HUES48 (cell line): ENCODE measurements around the gene OLFML3.

Experiments used
- H3K27ac ChIP-seq: one replicate; pipeline ENCODE4 v1.7.0; 2013; ENCODE audit warnings: low read depth, low read length, inconsistent platforms
- H3K27me3 ChIP-seq: 2 replicates; pipeline ENCODE4 v1.6.1; 2013; ENCODE audit warnings: mild to moderate bottlenecking, low read length; ENCODE audit not compliant: control insufficient read depth, insufficient read depth
- H3K36me3 ChIP-seq: 2 replicates; pipeline ENCODE4 v1.6.1; 2013; ENCODE audit warnings: low read length; ENCODE audit not compliant: control insufficient read depth, insufficient read depth
- H3K4me1 ChIP-seq: 2 replicates; pipeline ENCODE4 v1.6.1; 2013; ENCODE audit warnings: mild to moderate bottlenecking, low read length; ENCODE audit not compliant: control insufficient read depth, insufficient read depth
- H3K4me3 ChIP-seq: 2 replicates; pipeline ENCODE4 v1.5.1; 2013; ENCODE audit warnings: mild to moderate bottlenecking, low read depth, low read length
- H3K9ac ChIP-seq: 2 replicates; pipeline ENCODE4 v1.6.1; 2013; ENCODE audit warnings: mild to moderate bottlenecking, low read depth, low read length, moderate library complexity
- H3K9me3 ChIP-seq: 2 replicates; pipeline ENCODE4 v1.6.1; 2013; ENCODE audit warnings: low read length; ENCODE audit not compliant: control insufficient read depth, insufficient read depth

The OLFML3 gene

DNA sequence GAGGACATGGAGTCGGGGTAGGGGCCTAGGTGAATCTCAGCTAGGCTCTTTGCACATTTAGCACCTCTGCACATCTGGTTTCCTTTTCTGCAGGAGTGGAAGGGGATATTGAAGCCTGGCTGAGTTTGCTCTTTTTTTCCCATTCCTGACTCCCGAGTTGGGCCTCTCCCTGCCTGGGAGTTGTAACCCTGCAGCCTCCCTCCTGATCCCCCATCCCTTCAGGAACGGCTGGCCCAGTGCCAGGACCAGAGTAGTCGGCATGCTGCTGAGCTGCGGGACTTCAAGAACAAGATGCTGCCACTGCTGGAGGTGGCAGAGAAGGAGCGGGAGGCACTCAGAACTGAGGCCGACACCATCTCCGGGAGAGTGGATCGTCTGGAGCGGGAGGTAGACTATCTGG, 836 bp downstream of the OLFML3 start:
- Histone ChIP-seq H3K9ac (no peak overlapping the region), H3K4me1 (peaks cover 71% of the 10 kb centered on the region), H3K27ac (peak overlapping the region; percentile 97), H3K36me3 (peaks cover 20% of the 10 kb centered on the region), H3K9me3 (peaks cover 2% of the 10 kb centered on the region; the same call in 1 of the 2 replicates), H3K27me3 (no peaks in the 10 kb centered on the region), H3K4me3 (peak overlapping the region; percentile 41)

DNA sequence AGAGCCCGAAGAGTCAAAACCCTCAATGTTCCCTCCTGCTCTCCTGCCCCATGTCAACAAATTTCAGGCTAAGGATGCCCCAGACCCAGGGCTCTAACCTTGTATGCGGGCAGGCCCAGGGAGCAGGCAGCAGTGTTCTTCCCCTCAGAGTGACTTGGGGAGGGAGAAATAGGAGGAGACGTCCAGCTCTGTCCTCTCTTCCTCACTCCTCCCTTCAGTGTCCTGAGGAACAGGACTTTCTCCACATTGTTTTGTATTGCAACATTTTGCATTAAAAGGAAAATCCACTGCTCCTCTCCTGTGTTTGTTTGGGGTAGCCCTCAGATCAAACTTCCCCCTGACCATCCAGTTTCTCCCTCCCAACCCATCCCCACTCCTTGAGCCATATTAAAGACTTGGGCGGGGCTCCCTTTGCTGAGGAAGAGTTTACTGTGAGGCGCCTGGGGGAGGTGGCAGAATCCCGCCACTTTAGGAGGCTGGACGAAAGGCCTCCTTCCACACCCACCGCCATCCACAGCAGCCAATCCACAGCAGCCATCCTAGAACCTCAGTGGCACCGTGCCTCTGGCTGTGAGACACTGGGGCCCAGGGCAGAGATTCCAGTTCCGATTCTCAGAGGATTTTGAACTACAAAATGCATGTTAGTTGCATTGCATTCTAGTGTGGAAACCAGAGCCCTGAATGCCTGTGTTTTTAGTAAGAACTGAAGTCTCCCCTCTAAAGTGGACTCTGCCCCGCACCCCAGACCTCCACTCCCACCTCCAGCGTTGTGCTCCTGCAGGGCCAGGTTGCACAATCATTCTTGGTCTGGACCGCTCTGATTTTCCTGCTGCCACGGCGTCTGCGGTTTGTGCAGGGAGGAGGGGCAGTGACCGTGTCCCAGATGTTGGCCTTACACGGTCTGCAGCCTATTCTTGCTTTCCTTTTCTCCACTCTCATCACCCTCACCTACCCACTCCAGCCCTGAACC, 3.0 kb downstream of the OLFML3 start:
- no peaks in the 10 kb centered on the region for H3K27me3 ChIP-seq
- H3K36me3 ChIP-seq, result peaks cover 16% of the 10 kb centered on the region
- no peak overlapping the region for H3K9ac ChIP-seq
- no peak overlapping the region for H3K4me3 ChIP-seq
- H3K4me1 ChIP-seq, result peaks cover 50% of the 10 kb centered on the region
- no peak overlapping the region for H3K27ac ChIP-seq
- H3K9me3 ChIP-seq, result peaks cover 7% of the 10 kb centered on the region; the same call in 1 of the 2 replicates

- H3K4me3 ChIP-seq, result no peak overlapping the region
- H3K27ac ChIP-seq, result no peak overlapping the region
- H3K9ac ChIP-seq, result no peak overlapping the region
- peaks cover 43% of the 10 kb centered on the region for H3K4me1 ChIP-seq
- H3K9me3 ChIP-seq, result peaks cover 7% of the 10 kb centered on the region; the same call in 1 of the 2 replicates
- H3K27me3 ChIP-seq, result no peaks in the 10 kb centered on the region
- peaks cover 16% of the 10 kb centered on the region for H3K36me3 ChIP-seq
These were observed 3.7 kb downstream of the OLFML3 start for GRCh38 chr1:113982949-113983348.

DNA sequence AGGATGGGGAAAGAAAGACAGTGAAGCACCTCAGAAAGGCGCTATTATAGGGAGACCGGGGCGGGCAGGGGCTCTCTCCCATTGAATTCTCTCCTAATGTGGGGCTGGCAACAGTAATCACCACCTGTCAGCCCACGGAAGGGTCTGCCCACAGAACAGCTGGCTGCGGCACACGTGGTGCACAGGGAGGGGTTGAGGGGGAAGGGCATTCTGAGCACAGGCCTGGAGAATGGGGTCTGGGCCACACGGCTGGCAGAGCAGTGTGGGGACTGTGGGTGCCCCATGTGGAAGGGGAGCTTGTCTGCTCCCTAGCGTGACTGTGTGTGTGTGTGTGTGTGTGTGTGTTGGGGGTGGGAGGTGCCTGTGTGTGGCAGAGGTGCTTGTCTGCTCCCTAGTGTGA, 4.1 kb downstream of the OLFML3 start:
- Histone ChIP-seq H3K9me3 (peaks cover 7% of the 10 kb centered on the region; the same call in 1 of the 2 replicates), H3K4me3 (no peak overlapping the region), H3K27me3 (no peaks in the 10 kb centered on the region), H3K36me3 (peaks cover 16% of the 10 kb centered on the region), H3K9ac (no peak overlapping the region), H3K4me1 (peaks cover 39% of the 10 kb centered on the region), H3K27ac (no peak overlapping the region)

DNA sequence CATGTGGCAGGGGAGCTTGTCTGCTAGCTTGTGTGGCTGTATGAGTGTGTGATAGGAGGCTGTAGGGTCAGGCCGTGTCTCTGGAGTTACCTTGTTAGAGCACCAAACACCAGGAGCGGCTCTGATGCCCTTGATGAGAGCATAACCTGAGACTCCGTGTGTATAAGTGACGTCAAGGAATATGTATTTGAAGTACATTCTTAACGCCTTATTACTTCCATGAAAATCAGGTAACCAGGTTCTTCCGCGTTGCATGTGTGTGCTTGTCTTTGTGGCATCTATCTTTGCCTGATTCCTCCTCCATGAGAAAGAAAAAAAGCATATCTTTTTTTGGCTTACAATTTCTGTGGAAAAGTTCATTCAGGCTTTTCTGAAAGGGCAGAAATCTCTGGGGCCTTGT, 4.6 kb downstream of the OLFML3 start:
- Histone ChIP-seq H3K27me3 (no peaks in the 10 kb centered on the region; the same call in 1 of the 2 replicates), H3K9me3 (peaks cover 7% of the 10 kb centered on the region; the same call in 1 of the 2 replicates), H3K4me1 (peaks cover 35% of the 10 kb centered on the region), H3K36me3 (peaks cover 16% of the 10 kb centered on the region), H3K4me3 (no peak overlapping the region), H3K27ac (no peak overlapping the region), H3K9ac (no peak overlapping the region)

DNA sequence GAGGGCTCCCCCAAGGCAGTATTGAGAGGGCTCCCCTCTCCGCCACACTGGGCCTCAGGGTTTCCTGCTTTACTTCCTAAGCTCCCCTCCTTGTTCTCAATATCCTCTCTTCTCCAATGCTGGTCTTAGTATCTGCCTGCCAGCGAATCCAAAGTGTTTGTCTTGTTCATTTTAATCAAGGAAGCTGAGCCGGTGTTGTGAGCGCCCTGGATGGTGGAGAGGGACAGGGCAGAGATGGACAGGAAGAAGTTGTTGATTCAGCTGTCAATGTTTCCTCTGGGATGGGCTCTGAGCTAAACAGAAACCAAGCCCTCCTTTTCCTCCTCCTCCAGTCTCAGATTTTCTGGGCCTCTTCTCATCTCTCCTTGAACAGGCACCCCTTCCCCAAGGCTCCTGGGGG, 5.4 kb downstream of the OLFML3 start:
- Histone ChIP-seq H3K4me3 (no peak overlapping the region), H3K4me1 (peaks cover 27% of the 10 kb centered on the region), H3K9ac (no peak overlapping the region), H3K9me3 (peaks cover 7% of the 10 kb centered on the region; the same call in 1 of the 2 replicates), H3K27ac (no peak overlapping the region), H3K36me3 (peaks cover 16% of the 10 kb centered on the region), H3K27me3 (peaks cover 2% of the 10 kb centered on the region; the same call in 1 of the 2 replicates)

- H3K9me3 ChIP-seq, result peaks cover 7% of the 10 kb centered on the region; the same call in 1 of the 2 replicates
- peaks cover 10% of the 10 kb centered on the region; the same call in 1 of the 2 replicates for H3K27me3 ChIP-seq
- 0 out of 2 replicates have a peak, but pooled peaks cover 1% of the 10 kb centered on the region for H3K36me3 ChIP-seq
These were observed 7.5 kb downstream of the OLFML3 start for GRCh38 chr1:113986802-113987201.

DNA sequence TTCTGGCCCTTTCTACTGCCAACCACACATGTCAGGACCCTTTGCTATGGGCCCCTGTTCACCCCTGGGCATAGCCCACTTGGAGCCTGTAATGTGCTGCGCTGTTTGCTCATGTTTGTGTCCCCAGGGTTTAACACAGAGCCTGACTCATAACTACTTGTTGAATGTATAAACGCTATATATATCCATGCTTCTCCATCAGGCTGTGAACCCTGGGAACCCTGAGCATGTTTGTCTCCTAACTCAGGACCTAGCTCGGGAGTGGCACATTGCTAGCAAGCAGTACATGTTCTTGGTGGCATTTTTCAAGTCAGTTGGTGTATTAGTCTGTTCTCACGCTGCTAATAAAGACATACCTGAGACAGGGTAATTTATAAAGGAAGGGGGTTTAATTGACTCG, 8.0 kb downstream of the OLFML3 start:
- H3K4me1 ChIP-seq, result peaks cover 6% of the 10 kb centered on the region
- H3K27me3 ChIP-seq, result peaks cover 10% of the 10 kb centered on the region; the same call in 1 of the 2 replicates
- H3K27ac ChIP-seq, result no peak overlapping the region
- no peak overlapping the region for H3K4me3 ChIP-seq
- no peak overlapping the region for H3K9ac ChIP-seq
- H3K36me3 ChIP-seq, result no peaks in the 10 kb centered on the region
- H3K9me3 ChIP-seq, result peaks cover 7% of the 10 kb centered on the region; the same call in 1 of the 2 replicates

More at GRCh38 chr1:113986802-113987201, 7.5 kb downstream of the OLFML3 start:
- H3K4me1 ChIP-seq, result peaks cover 10% of the 10 kb centered on the region
- no peak overlapping the region for H3K27ac ChIP-seq
- no peak overlapping the region for H3K4me3 ChIP-seq
- H3K9ac ChIP-seq, result no peak overlapping the region

- no peaks in the 10 kb centered on the region for H3K36me3 ChIP-seq
- no peaks in the 10 kb centered on the region for H3K4me1 ChIP-seq
- H3K9ac ChIP-seq, result no peak overlapping the region
- H3K27ac ChIP-seq, result no peak overlapping the region
- H3K27me3 ChIP-seq, result peaks cover 10% of the 10 kb centered on the region; the same call in 1 of the 2 replicates
- H3K4me3 ChIP-seq, result no peak overlapping the region
- H3K9me3 ChIP-seq, result peaks cover 11% of the 10 kb centered on the region
These were observed 11.3 kb downstream of the OLFML3 start for GRCh38 chr1:113990530-113990929.

DNA sequence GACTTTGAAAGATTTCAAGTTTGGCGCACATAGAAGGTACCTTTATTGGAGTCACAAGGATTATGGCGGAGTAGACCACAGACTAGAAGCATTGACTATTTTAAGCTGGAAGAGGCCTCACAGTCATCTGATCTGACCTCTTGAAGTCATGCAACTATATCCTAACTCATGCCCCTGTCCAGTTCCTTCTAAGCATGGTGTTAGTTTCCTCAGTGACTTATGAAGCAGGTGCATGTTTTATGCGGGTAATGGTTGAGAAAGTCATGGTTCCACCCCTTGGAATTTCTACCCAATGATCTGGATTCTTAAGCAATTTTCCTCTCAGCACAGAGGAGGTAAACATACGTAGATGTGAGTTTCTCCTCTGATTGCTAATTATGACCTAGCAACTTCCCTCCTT, 11.7 kb downstream of the OLFML3 start:
- H3K4me3 ChIP-seq, result no peak overlapping the region
- H3K27ac ChIP-seq, result no peak overlapping the region
- no peak overlapping the region for H3K9ac ChIP-seq
- H3K27me3 ChIP-seq, result peaks cover 10% of the 10 kb centered on the region; the same call in 1 of the 2 replicates
- no peaks in the 10 kb centered on the region for H3K4me1 ChIP-seq
- H3K36me3 ChIP-seq, result no peaks in the 10 kb centered on the region
- peaks cover 13% of the 10 kb centered on the region for H3K9me3 ChIP-seq

GRCh38 chr1:113991467-113991997, 12.3 kb downstream of the OLFML3 start:
- Histone ChIP-seq H3K9ac (no peak overlapping the region), H3K27ac (no peak overlapping the region)

More at GRCh38 chr1:113991467-113991997, 12.3 kb downstream of the OLFML3 start:
- Histone ChIP-seq H3K4me1 (no peaks in the 10 kb centered on the region), H3K27me3 (peaks cover 10% of the 10 kb centered on the region; the same call in 1 of the 2 replicates), H3K36me3 (no peaks in the 10 kb centered on the region), H3K4me3 (no peak overlapping the region), H3K9me3 (peaks cover 12% of the 10 kb centered on the region)
